Measurements from ENCODE around the gene DPY19L2. TPM values are rescaled to one million over a fixed set of nuclear protein-coding genes. Genes with fewer than 3 reads are reported as not detected.
"Not testable (repeated sequence)": the region's sequence is repeated elsewhere in the genome, so short reads cannot be mapped to it uniquely, and the experiment has no call there.

DPY19L2 gene
- 1 to 10 TPM in 1 of 2 donors, under 1 TPM in 1; 0.64 to 1.5 TPM for total RNA-seq

DNA sequence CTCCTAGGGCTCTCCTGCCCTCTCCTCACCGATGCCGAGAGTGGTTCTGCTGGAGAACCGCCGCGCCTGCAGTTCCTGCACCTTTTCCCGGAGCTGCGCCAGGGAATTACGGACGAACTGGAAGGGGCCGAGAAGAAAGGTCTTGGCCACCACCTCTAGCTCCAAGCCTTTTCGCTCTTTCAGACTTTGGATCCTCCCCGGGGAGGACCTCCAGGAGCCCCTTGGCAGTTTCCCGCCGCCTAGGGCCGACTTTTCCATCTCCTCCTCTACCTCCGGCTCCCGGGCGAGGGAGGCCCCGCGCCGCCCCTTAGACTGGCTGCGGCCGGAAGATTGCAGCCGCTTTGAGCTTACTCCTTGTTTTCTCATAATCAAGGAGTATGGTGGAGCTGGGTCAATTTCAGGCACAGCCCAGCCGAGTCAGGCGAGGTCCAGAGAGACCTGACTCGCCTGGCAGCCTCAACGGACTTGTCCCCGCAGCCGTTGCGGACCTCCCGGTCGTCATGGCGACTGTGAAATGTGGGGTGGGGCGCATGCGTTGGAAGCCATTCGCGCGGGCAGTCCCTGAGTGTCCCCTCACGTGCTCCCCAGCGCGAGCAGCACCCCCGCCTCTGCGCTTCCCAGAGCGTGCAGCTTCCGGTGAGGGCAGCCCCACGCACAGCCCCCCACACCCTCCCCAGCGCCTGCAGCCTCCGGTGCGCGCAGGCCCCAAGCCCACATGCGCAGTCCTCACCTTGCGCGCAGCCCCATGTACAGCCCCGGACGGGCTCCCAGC is at the start of gene DPY19L2:
TSS of gene DPY19L2 (minus strand) at position 466 of the 772 bp plus-strand sequence. CDS start at position 366, 100 bp downstream.
- no peaks in the 10 kb centered on the region for H3K36me3 Mint-ChIP-seq
- H3K9me3 Mint-ChIP-seq = no peaks in the 10 kb centered on the region
- H3K27ac Mint-ChIP-seq = no peak within 1 kb of the TSS
- peak; percentile 63 to 65 for ATAC-seq
- H3K4me3 Mint-ChIP-seq = peak within 1 kb of the TSS; percentile 4
- peaks cover 19 to 21% of the 10 kb centered on the region in 2 donors for H3K27me3 Mint-ChIP-seq
- DNase-seq (ENCODE audit: low spot score) = no peak
- no peaks in the 10 kb centered on the region for H3K4me1 Mint-ChIP-seq (ENCODE audit: low read depth in 2 of 2)

DNA sequence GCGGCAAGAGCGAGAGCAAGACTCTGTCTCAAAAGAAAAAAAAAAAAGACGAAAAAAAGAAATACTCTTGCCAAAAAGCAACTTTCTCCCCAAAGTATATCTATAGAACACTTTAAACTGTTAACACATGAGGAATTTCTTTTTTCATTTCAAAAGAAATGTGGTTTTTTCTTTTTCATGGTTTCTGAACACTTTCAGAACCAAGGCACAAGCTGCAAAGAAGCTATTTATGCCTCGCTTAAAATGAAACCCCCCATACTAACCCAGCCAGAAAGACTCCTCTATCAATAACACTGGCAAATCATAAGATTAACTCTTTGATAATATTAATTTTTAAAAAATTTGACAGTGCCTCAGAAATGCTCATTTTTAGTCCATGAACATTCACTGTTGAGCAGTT is 48.6 kb upstream of the DPY19L2 start:
- not testable (repeated sequence) for DNase-seq (ENCODE audit: low spot score); H3K4me1 Mint-ChIP-seq (ENCODE audit: low read depth in 2 of 2); H3K36me3 Mint-ChIP-seq; H3K4me3 Mint-ChIP-seq; ATAC-seq; H3K27ac Mint-ChIP-seq; H3K9me3 Mint-ChIP-seq
- peaks cover 3 to 21% of the 10 kb centered on the region in 2 donors for H3K27me3 Mint-ChIP-seq

- not testable (repeated sequence) for DNase-seq (ENCODE audit: low spot score); H3K4me3 Mint-ChIP-seq; ATAC-seq; H3K36me3 Mint-ChIP-seq; H3K27ac Mint-ChIP-seq; H3K4me1 Mint-ChIP-seq (ENCODE audit: low read depth in 2 of 2); H3K9me3 Mint-ChIP-seq
- H3K27me3 Mint-ChIP-seq = peaks cover 0 to 21% of the 10 kb centered on the region in 2 donors
Observed at GRCh38 chr12:63715107-63715625, 46.9 kb upstream of the DPY19L2 start.

DNA sequence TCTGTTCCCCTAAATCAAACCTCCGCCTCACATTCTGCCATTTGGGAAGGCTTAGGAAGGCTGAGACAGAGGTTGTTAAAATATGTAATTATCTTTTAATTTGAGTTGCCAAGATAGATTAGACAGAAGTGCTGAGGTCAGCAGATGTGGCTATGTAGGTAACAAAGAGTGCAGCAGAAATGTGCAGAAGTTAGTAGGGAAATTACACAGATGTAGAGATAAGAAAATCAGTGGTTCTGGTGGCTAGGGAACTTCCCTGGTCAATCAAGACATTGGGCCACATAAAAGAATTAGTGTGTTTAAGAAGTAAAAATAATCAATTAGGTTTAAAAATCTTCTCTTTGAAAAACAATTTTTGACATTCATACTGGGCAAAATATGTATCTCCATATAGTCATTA is 46.1 kb upstream of the DPY19L2 start:
- ATAC-seq; H3K27ac Mint-ChIP-seq; H3K4me1 Mint-ChIP-seq (ENCODE audit: low read depth in 2 of 2); H3K36me3 Mint-ChIP-seq; H3K4me3 Mint-ChIP-seq; H3K9me3 Mint-ChIP-seq; DNase-seq (ENCODE audit: low spot score): not testable (repeated sequence)
- H3K27me3 Mint-ChIP-seq = peaks cover 0 to 21% of the 10 kb centered on the region in 2 donors

- ATAC-seq; H3K4me1 Mint-ChIP-seq (ENCODE audit: low read depth in 2 of 2); H3K9me3 Mint-ChIP-seq; DNase-seq (ENCODE audit: low spot score); H3K36me3 Mint-ChIP-seq; H3K4me3 Mint-ChIP-seq; H3K27ac Mint-ChIP-seq: not testable (repeated sequence)
- peaks cover 0 to 21% of the 10 kb centered on the region in 2 donors for H3K27me3 Mint-ChIP-seq
Observed at GRCh38 chr12:63713681-63714075, 45.4 kb upstream of the DPY19L2 start.

- H3K4me3 Mint-ChIP-seq; H3K9me3 Mint-ChIP-seq; H3K27ac Mint-ChIP-seq; H3K36me3 Mint-ChIP-seq; ATAC-seq; DNase-seq (ENCODE audit: low spot score); H3K4me1 Mint-ChIP-seq (ENCODE audit: low read depth in 2 of 2): not testable (repeated sequence)
- peaks cover 0 to 21% of the 10 kb centered on the region in 2 donors for H3K27me3 Mint-ChIP-seq
Observed at GRCh38 chr12:63712979-63713680, 44.8 kb upstream of the DPY19L2 start.

GRCh38 chr12:63712376-63712974 is 44.2 kb upstream of the DPY19L2 start:
- ATAC-seq; H3K9me3 Mint-ChIP-seq; H3K27ac Mint-ChIP-seq; H3K36me3 Mint-ChIP-seq; H3K4me1 Mint-ChIP-seq (ENCODE audit: low read depth in 2 of 2); H3K4me3 Mint-ChIP-seq; DNase-seq (ENCODE audit: low spot score): not testable (repeated sequence)
- peaks cover 0 to 22% of the 10 kb centered on the region in 2 donors for H3K27me3 Mint-ChIP-seq

GRCh38 chr12:63711339-63711738 is 43.0 kb upstream of the DPY19L2 start:
- not testable (repeated sequence) for ATAC-seq; H3K27ac Mint-ChIP-seq; H3K4me3 Mint-ChIP-seq; H3K36me3 Mint-ChIP-seq; H3K9me3 Mint-ChIP-seq; H3K4me1 Mint-ChIP-seq (ENCODE audit: low read depth in 2 of 2); DNase-seq (ENCODE audit: low spot score)
- peaks cover 3 to 32% of the 10 kb centered on the region in 2 donors for H3K27me3 Mint-ChIP-seq

DNA sequence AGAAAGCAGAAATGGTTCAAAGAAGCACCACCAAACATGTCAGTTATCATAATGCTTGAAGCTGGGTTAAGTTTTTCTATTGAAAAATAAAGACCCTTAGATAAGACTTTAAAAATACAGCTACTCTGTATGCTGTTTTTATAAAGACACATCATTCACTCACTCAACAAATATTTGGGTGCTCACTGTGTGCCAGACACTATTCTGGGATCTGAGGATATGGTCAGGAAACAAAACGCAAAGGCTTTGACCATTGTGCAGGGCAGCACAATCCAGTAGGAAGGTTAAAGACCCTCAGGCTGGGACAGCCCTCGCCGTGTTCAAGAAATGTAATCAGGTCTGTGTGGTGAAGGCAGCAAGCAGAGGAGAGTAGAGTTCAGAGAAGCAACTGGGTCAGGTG is 38.0 kb upstream of the DPY19L2 start:
- H3K27me3 Mint-ChIP-seq = peaks cover 7 to 27% of the 10 kb centered on the region in 2 donors
- no peak overlapping the region for H3K4me3 Mint-ChIP-seq
- no peak overlapping the region for H3K27ac Mint-ChIP-seq
- H3K9me3 Mint-ChIP-seq = no peaks in the 10 kb centered on the region
- no peaks in the 10 kb centered on the region for H3K36me3 Mint-ChIP-seq
- no peak for DNase-seq (ENCODE audit: low spot score)
- H3K4me1 Mint-ChIP-seq (ENCODE audit: low read depth in 2 of 2) = no peaks in the 10 kb centered on the region
- ATAC-seq = no peak

DNA sequence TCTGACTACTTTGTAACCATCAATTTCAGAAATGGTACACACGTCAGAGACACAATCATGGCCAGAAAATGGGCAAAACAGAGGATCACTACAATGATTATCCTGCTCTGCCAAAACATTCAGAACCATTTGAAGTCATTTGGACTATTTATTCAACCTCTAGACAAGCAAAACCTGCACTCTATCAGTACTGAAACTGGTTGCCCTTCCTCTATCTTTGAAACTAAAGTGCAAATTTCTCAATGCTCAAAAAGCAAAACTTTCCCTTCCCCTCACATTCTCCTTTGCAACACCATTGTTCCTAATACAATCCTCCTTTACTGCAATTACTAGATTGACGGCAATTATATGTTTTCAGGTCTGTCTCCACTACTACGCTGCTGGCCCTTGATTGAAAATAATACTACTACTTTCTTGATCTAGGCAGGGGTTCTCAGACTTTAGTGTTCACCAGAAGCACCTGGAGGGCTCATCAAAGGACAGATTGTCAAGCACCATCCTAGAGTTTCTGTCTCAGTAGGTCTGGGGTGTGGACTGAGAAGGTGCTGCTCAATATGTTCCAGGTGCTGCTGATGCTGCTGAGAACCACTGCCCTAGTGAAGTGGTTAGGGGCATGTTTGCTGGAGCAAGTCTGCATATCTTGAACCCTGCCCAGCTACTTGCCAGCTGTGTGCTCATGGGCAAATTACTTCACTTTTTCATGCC is 31.5 kb upstream of the DPY19L2 start:
- H3K36me3 Mint-ChIP-seq; H3K27me3 Mint-ChIP-seq; H3K4me3 Mint-ChIP-seq; ATAC-seq; H3K9me3 Mint-ChIP-seq; H3K4me1 Mint-ChIP-seq (ENCODE audit: low read depth in 2 of 2); H3K27ac Mint-ChIP-seq; DNase-seq (ENCODE audit: low spot score): not testable (repeated sequence)

DNA sequence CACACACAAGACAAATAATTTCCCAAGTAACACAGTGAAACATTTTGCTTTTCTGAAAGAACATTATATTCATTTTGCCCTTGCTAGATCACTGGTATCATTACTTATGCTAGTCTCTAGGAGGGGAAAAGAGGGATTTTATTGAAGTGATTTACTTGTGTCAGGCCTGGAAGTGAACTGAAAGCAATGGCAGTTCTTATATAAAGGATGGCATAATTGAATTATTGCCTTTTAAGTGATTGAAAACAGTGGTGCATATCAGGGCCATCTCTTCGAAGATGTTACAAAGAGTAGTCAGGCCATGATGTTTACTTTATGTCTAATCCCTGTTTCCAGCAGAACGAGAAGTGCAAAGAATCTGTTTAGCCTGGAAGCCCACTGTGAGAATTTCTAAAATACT is 30.7 kb upstream of the DPY19L2 start:
- ATAC-seq; H3K36me3 Mint-ChIP-seq; H3K27me3 Mint-ChIP-seq; H3K9me3 Mint-ChIP-seq; H3K4me3 Mint-ChIP-seq; H3K4me1 Mint-ChIP-seq (ENCODE audit: low read depth in 2 of 2); H3K27ac Mint-ChIP-seq; DNase-seq (ENCODE audit: low spot score): not testable (repeated sequence)

GRCh38 chr12:63690837-63691236 is 22.5 kb upstream of the DPY19L2 start:
- H3K36me3 Mint-ChIP-seq; H3K4me1 Mint-ChIP-seq (ENCODE audit: low read depth in 2 of 2); ATAC-seq; H3K27me3 Mint-ChIP-seq; H3K27ac Mint-ChIP-seq; H3K4me3 Mint-ChIP-seq; H3K9me3 Mint-ChIP-seq; DNase-seq (ENCODE audit: low spot score): not testable (repeated sequence)

GRCh38 chr12:63689141-63689540 is 20.8 kb upstream of the DPY19L2 start:
- H3K9me3 Mint-ChIP-seq; H3K36me3 Mint-ChIP-seq; H3K4me1 Mint-ChIP-seq (ENCODE audit: low read depth in 2 of 2); H3K27ac Mint-ChIP-seq; DNase-seq (ENCODE audit: low spot score); ATAC-seq; H3K27me3 Mint-ChIP-seq; H3K4me3 Mint-ChIP-seq: not testable (repeated sequence)
